K562 (cell line): ENCODE results near the gene NRXN3. TPM values are rescaled to one million over a fixed set of nuclear protein-coding genes. Genes with fewer than 3 reads are reported as not detected.

Experiments used
- ATAC-seq: fragments of 200-7000 bp; cut with Tn5 transposase; 3 replicates; pipeline ENCODE4 v1.9.1; 2020; ENCODE audit warnings: moderate library complexity
- BruUV-seq: library from RNA; stranded (reverse); fragments of 400-500 nt; replicated peaks from 2 replicates; lab custom pipeline; 2021; lab: Mats Ljungman, UMichigan
- CTCF ChIA-PET: fragments of 300-600 bp; formaldehyde crosslinking; extraction: SDS; loops from one replicate; lab custom pipeline; 2021; ENCODE audit warnings: low intra/inter-chr PET ratio; lab: Yijun Ruan, JAX
- POLR2A ChIA-PET: fragments of 300-600, 350-650 bp; sonication (Branson Sonifier 250); formaldehyde crosslinking; extraction: SDS; loops from one replicate; lab custom pipeline; 2021; ENCODE audit warnings: antibody characterized with exemption, inconsistent platforms; lab: Yijun Ruan, JAX
- DNase-seq, 4 experiments: peaks; one replicate each; pipeline versions ENCODE4 v3.0.0 to v3.0.0-alpha.2; 2011 to 2018; ENCODE audit warnings: low spot score in 3 of 4, mixed read lengths in 3 of 4; ENCODE audit errors: extremely low read depth in 1 of 4
- FAIRE-seq: peaks from 2 replicates; lab custom pipeline; 2011; peaks lifted over from hg19 to GRCh38; lab: Jason Lieb, UNC
- H2AFZ ChIP-seq: 2 replicates; pipeline ENCODE4 v1.6.0; 2011; ENCODE audit warnings: low read depth, low read length, control low read depth, inconsistent platforms
- H3K27ac ChIP-seq: fragments of 200-600 bp; 3 replicates; pipeline ENCODE4 v1.8.0; 2011; ENCODE audit warnings: low read depth, mild to moderate bottlenecking, control low read depth, inconsistent platforms, low read length, moderate library complexity, mixed read lengths; ENCODE audit errors: extremely low read depth
- H3K27me3 ChIP-seq, 2 experiments: fragments of 300-600 bp in 1 of 2; 2 replicates in 1 of 2; 3 replicates in 1 of 2; pipeline versions ENCODE4 v1.6.0 to v1.8.0; 2011; ENCODE audit warnings: inconsistent platforms in 2 of 2, low read length in 2 of 2, mild to moderate bottlenecking in 1 of 2, mixed read lengths in 1 of 2, moderate library complexity in 1 of 2; ENCODE audit not compliant: control insufficient read depth in 2 of 2, insufficient read depth in 2 of 2
- H3K36me3 ChIP-seq: fragments of 300-600 bp; 3 replicates; pipeline ENCODE4 v1.8.0; 2011; ENCODE audit warnings: mild to moderate bottlenecking, low read length, inconsistent platforms; ENCODE audit not compliant: control insufficient read depth, insufficient read depth
- H3K4me1 ChIP-seq, 2 experiments: fragments of 200-600 bp in 1 of 2; replicated peaks in 1 of 2; 2 replicates in 1 of 2; 3 replicates in 1 of 2; pipeline versions ENCODE4 v1.5.1 to v1.8.0; 2011; ENCODE audit warnings: inconsistent platforms in 2 of 2, low read length in 2 of 2, mild to moderate bottlenecking in 1 of 2, mixed read lengths in 1 of 2, moderate library complexity in 1 of 2; ENCODE audit not compliant: control insufficient read depth in 2 of 2, insufficient read depth in 2 of 2
- H3K4me2 ChIP-seq: 2 replicates; pipeline ENCODE4 v1.6.1; 2011; ENCODE audit warnings: low read length, control low read depth, inconsistent platforms, mixed read lengths; ENCODE audit not compliant: insufficient read depth
- H3K4me3 ChIP-seq: fragments of 200-600 bp; sonication (generic), shearing (Covaris generic); 2 replicates; pipeline ENCODE4 v1.5.1; 2016; ENCODE audit warnings: control low read depth, inconsistent platforms
- H3K79me2 ChIP-seq: fragments of 200-600 bp; 3 replicates; pipeline ENCODE4 v1.8.0; 2011; ENCODE audit warnings: low read length, inconsistent platforms; ENCODE audit not compliant: control insufficient read depth, insufficient read depth
- H3K9ac ChIP-seq, 2 experiments: 2 replicates each; pipeline versions ENCODE4 v1.6.0 to v1.6.1; 2011; ENCODE audit warnings: low read depth in 2 of 2, low read length in 2 of 2, control low read depth in 1 of 2, inconsistent platforms in 1 of 2, mild to moderate bottlenecking in 1 of 2, mixed read lengths in 1 of 2; ENCODE audit not compliant: insufficient read depth in 1 of 2
- H3K9me1 ChIP-seq: one replicate; pipeline ENCODE4 v1.6.0; 2011; ENCODE audit warnings: inconsistent platforms, mild to moderate bottlenecking, low read length, moderate library complexity; ENCODE audit not compliant: control insufficient read depth, insufficient read depth
- H3K9me3 ChIP-seq: replicated peaks from 2 replicates; pipeline ENCODE4 v1.5.1; 2011; ENCODE audit warnings: low read depth, low read length, inconsistent platforms; ENCODE audit not compliant: control insufficient read depth, insufficient read depth
- H4K20me1 ChIP-seq: replicated peaks from 2 replicates; pipeline ENCODE4 v1.6.1; 2011; ENCODE audit warnings: low read length, inconsistent platforms, mixed read lengths; ENCODE audit not compliant: control insufficient read depth, insufficient read depth
- CXXC5 ChIP-seq: fragments of 250-450 bp; sonication (Bioruptor Pico); IDR thresholded peaks from 2 replicates; pipeline ENCODE4 v1.8.0; 2022; ENCODE audit warnings: inconsistent platforms, mild to moderate bottlenecking, moderate library complexity
- PHTF2 ChIP-seq: fragments of 250-450 bp; sonication (Bioruptor Pico); IDR thresholded peaks from 2 replicates; pipeline ENCODE4 v1.5.0; 2021; ENCODE audit warnings: mild to moderate bottlenecking
- POLR3A ChIP-seq: IDR thresholded peaks from 2 replicates; pipeline ENCODE4 v1.6.1; 2011; ENCODE audit warnings: borderline replicate concordance, mild to moderate bottlenecking, moderate library complexity; ENCODE audit not compliant: insufficient read length, insufficient read depth; ENCODE audit errors: extremely low read depth
- POLR3G ChIP-seq: IDR thresholded peaks from 2 replicates; pipeline ENCODE4 v1.6.1; 2011; ENCODE audit not compliant: insufficient read length, insufficient replicate concordance; ENCODE audit errors: extremely low read depth
- ZNF408 ChIP-seq: fragments of 250-450 bp; sonication (Bioruptor Pico); IDR thresholded peaks from 2 replicates; pipeline ENCODE4 v1.4.0; 2020; ENCODE audit warnings: low read depth, mild to moderate bottlenecking, moderate library complexity
- WGBS: fragments of 100-300 bp; shearing (Covaris generic); methylation state at CpG from one replicate; pipeline ENCODE4 v1.1.6; 2016; ENCODE audit warnings: low coverage, mixed read lengths; ENCODE audit not compliant: insufficient coverage; ENCODE audit errors: missing lambda C conversion rate; 5-methylcytosine and 5-hydroxymethylcytosine counted together
- in situ Hi-C: fragments of 300-500 bp; cut with MboI; formaldehyde crosslinking; loops from 4 replicates; pipeline ENCODE4 v1.15.0; 2018; ENCODE audit warnings: inconsistent platforms, mixed read lengths
- intact Hi-C: fragments of 100-400 bp; cut with micrococcal nuclease; formaldehyde crosslinking; loops from 2 replicates; pipeline ENCODE4 v1.14.2; 2022
- polyA plus RNA-seq, 8 experiments: library from polyadenylated mRNA; depleted of rRNA in 4 of 8; stranded (reverse) in 5 of 8; unstranded in 3 of 8; fragments of >200 nt; fragmentation: Nextera tagmentation in 2 of 8; fragmentation: Illumina TruSeq in 1 of 8; extraction: Ambion mirVana in 2 of 8; extraction: Trizol in 1 of 8; gene quantifications; 2 replicates each; pipeline versions ENCODE4 v1.2.1 to v1.2.3, GENCODE V29; 2011 to 2014; ENCODE audit warnings: inconsistent platforms in 1 of 8, missing spikeins in 1 of 8
- total RNA-seq, 7 experiments: library from RNA; depleted of rRNA in 6 of 7; stranded (reverse); fragments of >200 nt in 6 of 7; fragmentation: Illumina TruSeq in 2 of 7; extraction: Trizol in 2 of 7; gene quantifications; 2 replicates each; pipeline versions ENCODE4 v1.2.1 to v1.2.3, GENCODE V29; 2011 to 2021; ENCODE audit warnings: low replicate concordance in 1 of 7
- TF ChIP-seq, protein P1 (sequence below): fragments of 250-450 bp; sonication (Bioruptor Pico); IDR thresholded peaks from 2 replicates; pipeline ENCODE4 v1.4.0; 2020; ENCODE audit warnings: mild to moderate bottlenecking, moderate library complexity
- TF ChIP-seq, protein P2 (sequence below): sonication (generic); formaldehyde crosslinking; IDR thresholded peaks from 2 replicates; pipeline ENCODE4 v1.8.0; 2022; ENCODE audit warnings: mild to moderate bottlenecking, low read depth, missing genetic modification reagents

The NRXN3 gene
- total and polyA plus RNA-seq, 9 of the 15 experiments (the other 6 are each of a cell fraction or from before 2014, with no cell fraction given), result 0.09 TPM; not detected in 8

DNA sequence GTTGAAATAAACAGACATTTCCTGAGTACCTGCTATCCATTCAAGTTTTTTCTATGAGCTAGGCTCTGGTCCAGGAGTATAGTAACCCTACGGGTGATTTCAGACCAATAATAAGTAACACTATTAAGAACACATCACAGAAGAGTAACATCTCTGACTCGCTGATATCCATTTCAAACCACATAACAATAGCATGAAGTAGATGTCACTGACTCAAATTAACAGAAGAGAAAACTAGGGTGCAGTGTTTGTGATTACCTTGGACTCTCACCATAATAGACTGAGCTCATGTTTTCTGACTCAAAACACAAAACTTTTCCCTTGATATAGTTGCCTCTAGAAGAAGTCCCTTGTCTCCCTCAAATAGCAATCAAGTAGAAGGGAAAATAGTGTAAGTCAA lies 1618.2 kb downstream of the NRXN3 start:
- no peaks in the 10 kb centered on the region for H3K27me3 ChIP-seq
- no peak overlapping the region for H3K4me3 ChIP-seq
- ATAC-seq (no peak), DNase-seq (no peak), FAIRE-seq (no peak)
- no peaks in the 10 kb centered on the region for H3K79me2 ChIP-seq
- BruUV-seq, result no TSS peak
- WGBS, result 0% methylated on average over 2 of the region's 2 CpGs
- no peaks in the 10 kb centered on the region for H3K9me3 ChIP-seq
- ChIA-PET CTCF (no interaction called here), POLR2A (no interaction called here)
- TF ChIP-seq POLR3G, result no peak
- no peak for TF ChIP-seq ZNF408
- TF ChIP-seq, protein P1, sequence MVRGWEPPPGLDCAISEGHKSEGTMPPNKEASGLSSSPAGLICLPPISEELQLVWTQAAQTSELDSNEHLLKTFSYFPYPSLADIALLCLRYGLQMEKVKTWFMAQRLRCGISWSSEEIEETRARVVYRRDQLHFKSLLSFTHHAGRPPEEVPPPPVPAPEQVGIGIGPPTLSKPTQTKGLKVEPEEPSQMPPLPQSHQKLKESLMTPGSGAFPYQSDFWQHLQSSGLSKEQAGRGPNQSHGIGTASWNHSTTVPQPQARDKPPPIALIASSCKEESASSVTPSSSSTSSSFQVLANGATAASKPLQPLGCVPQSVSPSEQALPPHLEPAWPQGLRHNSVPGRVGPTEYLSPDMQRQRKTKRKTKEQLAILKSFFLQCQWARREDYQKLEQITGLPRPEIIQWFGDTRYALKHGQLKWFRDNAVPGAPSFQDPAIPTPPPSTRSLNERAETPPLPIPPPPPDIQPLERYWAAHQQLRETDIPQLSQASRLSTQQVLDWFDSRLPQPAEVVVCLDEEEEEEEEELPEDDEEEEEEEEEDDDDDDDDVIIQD (CRISPR knock-in tag), result no peak
- TF ChIP-seq, protein P2, sequence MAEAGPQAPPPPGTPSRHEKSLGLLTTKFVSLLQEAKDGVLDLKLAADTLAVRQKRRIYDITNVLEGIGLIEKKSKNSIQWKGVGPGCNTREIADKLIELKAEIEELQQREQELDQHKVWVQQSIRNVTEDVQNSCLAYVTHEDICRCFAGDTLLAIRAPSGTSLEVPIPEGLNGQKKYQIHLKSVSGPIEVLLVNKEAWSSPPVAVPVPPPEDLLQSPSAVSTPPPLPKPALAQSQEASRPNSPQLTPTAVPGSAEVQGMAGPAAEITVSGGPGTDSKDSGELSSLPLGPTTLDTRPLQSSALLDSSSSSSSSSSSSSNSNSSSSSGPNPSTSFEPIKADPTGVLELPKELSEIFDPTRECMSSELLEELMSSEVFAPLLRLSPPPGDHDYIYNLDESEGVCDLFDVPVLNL (CRISPR knock-in tag), result no peak
- no peak for TF ChIP-seq CXXC5 (CRISPR knock-in tag)
- no peak for TF ChIP-seq POLR3A
- no peak for TF ChIP-seq PHTF2
- in situ Hi-C loops (no loop called here), intact Hi-C loops (no loop called here)
- H3K4me1 ChIP-seq, result no peaks in the 10 kb centered on the region
- no peaks in the 10 kb centered on the region for H3K36me3 ChIP-seq
- no peak overlapping the region for H3K4me2 ChIP-seq
- H3K9me1 ChIP-seq, result no peaks in the 10 kb centered on the region
- no peaks in the 10 kb centered on the region for H4K20me1 ChIP-seq
- no peak overlapping the region for H3K27ac ChIP-seq
- H2AFZ ChIP-seq, result no peak overlapping the region
- H3K9ac ChIP-seq, result no peak overlapping the region
